ENCODE measurements around the gene COPG1.
A peak's percentile ranks its signal among the peaks of the same experiment; 100 is the strongest.

COPG1 gene

GRCh38 chr3:129277829-129278271, 28.4 kb downstream of the COPG1 start:
- Histone ChIP-seq H3K9ac (ENCODE audit: low read length in 5 of 5) (peak overlapping the region; percentile 80 to 93 (median 90)), H3K27me3 (ENCODE audit: control insufficient read depth in 5 of 5, insufficient read depth in 4 of 5, low read length in 5 of 5) (no peaks in the 10 kb centered on the region), H3K27ac (ENCODE audit: low read depth, low read length) (peak overlapping the region; percentile 98), H3K4me3 (ENCODE audit: low read depth in 1 of 5, low read length in 5 of 5) (peak overlapping the region; percentile 79 to 91 (median 89)), H3K9me3 (ENCODE audit: control insufficient read depth in 5 of 5, low read length in 5 of 5) (no peaks in the 10 kb centered on the region), H3K4me1 (ENCODE audit: control insufficient read depth in 5 of 5, insufficient read depth in 5 of 5, low read length in 5 of 5) (peaks cover 5 to 39% (median 35%) of the 10 kb centered on the region in 5 donors), H3K36me3 (ENCODE audit: control insufficient read depth in 5 of 5, insufficient read depth in 5 of 5, low read length in 5 of 5) (peaks cover 22 to 46% (median 44%) of the 10 kb centered on the region in 5 donors)

GRCh38 chr3:129278439-129278965, 29.1 kb downstream of the COPG1 start, which contains the start of gene HMCES:
HMCES (plus strand) TSS chr3:129278870; CDS start chr3:129279733, 863 bp downstream.
- peak within 1 kb of the TSS; percentile 98 for H3K27ac ChIP-seq (ENCODE audit: low read depth, low read length)
- H3K36me3 ChIP-seq (ENCODE audit: control insufficient read depth in 5 of 5, insufficient read depth in 5 of 5, low read length in 5 of 5) = peaks cover 20 to 49% (median 39%) of the 10 kb centered on the region in 5 donors

GRCh38 chr3:129278966-129279906, 29.8 kb downstream of the COPG1 start:
- Histone ChIP-seq H3K4me1 (ENCODE audit: control insufficient read depth in 5 of 5, insufficient read depth in 5 of 5, low read length in 5 of 5) (peaks cover 5 to 53% (median 42%) of the 10 kb centered on the region in 5 donors), H3K4me3 (ENCODE audit: low read depth in 1 of 5, low read length in 5 of 5) (peak overlapping the region; percentile 89 to 97 (median 91)), H3K9ac (ENCODE audit: low read length in 5 of 5) (peak overlapping the region; percentile 89 to 96 (median 93)), H3K9me3 (ENCODE audit: control insufficient read depth in 5 of 5, low read length in 5 of 5) (no peaks in the 10 kb centered on the region), H3K27me3 (ENCODE audit: control insufficient read depth in 5 of 5, insufficient read depth in 4 of 5, low read length in 5 of 5) (no peaks in the 10 kb centered on the region), H3K27ac (ENCODE audit: low read depth, low read length) (peak overlapping the region; percentile 98), H3K36me3 (ENCODE audit: control insufficient read depth in 5 of 5, insufficient read depth in 5 of 5, low read length in 5 of 5) (peaks cover 17 to 44% (median 34%) of the 10 kb centered on the region in 5 donors)

More at GRCh38 chr3:129278439-129278965, 29.1 kb downstream of the COPG1 start, which contains the start of gene HMCES:
- Histone ChIP-seq H3K4me1 (ENCODE audit: control insufficient read depth in 5 of 5, insufficient read depth in 5 of 5, low read length in 5 of 5) (peaks cover 5 to 46% (median 39%) of the 10 kb centered on the region in 5 donors), H3K9ac (ENCODE audit: low read length in 5 of 5) (peak within 1 kb of the TSS; percentile 89 to 96 (median 93)), H3K27me3 (ENCODE audit: control insufficient read depth in 5 of 5, insufficient read depth in 4 of 5, low read length in 5 of 5) (no peaks in the 10 kb centered on the region), H3K4me3 (ENCODE audit: low read depth in 1 of 5, low read length in 5 of 5) (peak within 1 kb of the TSS; percentile 89 to 97 (median 91)), H3K9me3 (ENCODE audit: control insufficient read depth in 5 of 5, low read length in 5 of 5) (no peaks in the 10 kb centered on the region)

GRCh38 chr3:129280183-129280582, 30.8 kb downstream of the COPG1 start:
- H3K9ac ChIP-seq (ENCODE audit: low read length in 5 of 5) = peak overlapping the region in 4 of 5 donors; percentile 89 to 96 (median 93)
- no peaks in the 10 kb centered on the region for H3K9me3 ChIP-seq (ENCODE audit: control insufficient read depth in 5 of 5, low read length in 5 of 5)
- H3K27ac ChIP-seq (ENCODE audit: low read depth, low read length) = peak overlapping the region; percentile 98
- peaks cover 11 to 35% (median 24%) of the 10 kb centered on the region in 5 donors for H3K36me3 ChIP-seq (ENCODE audit: control insufficient read depth in 5 of 5, insufficient read depth in 5 of 5, low read length in 5 of 5)
- peak overlapping the region; percentile 89 to 97 (median 91) for H3K4me3 ChIP-seq (ENCODE audit: low read depth in 1 of 5, low read length in 5 of 5)
- H3K4me1 ChIP-seq (ENCODE audit: control insufficient read depth in 5 of 5, insufficient read depth in 5 of 5, low read length in 5 of 5) = peaks cover 5 to 54% (median 42%) of the 10 kb centered on the region in 5 donors
- H3K27me3 ChIP-seq (ENCODE audit: control insufficient read depth in 5 of 5, insufficient read depth in 4 of 5, low read length in 5 of 5) = no peaks in the 10 kb centered on the region

GRCh38 chr3:129281726-129282125, 32.3 kb downstream of the COPG1 start:
- peaks cover 0 to 21% (median 10%) of the 10 kb centered on the region in 5 donors for H3K36me3 ChIP-seq (ENCODE audit: control insufficient read depth in 5 of 5, insufficient read depth in 5 of 5, low read length in 5 of 5)
- no peaks in the 10 kb centered on the region for H3K9me3 ChIP-seq (ENCODE audit: control insufficient read depth in 5 of 5, low read length in 5 of 5)
- no peak overlapping the region for H3K4me3 ChIP-seq (ENCODE audit: low read depth in 1 of 5, low read length in 5 of 5)
- peak overlapping the region; percentile 80 for H3K27ac ChIP-seq (ENCODE audit: low read depth, low read length)
- H3K9ac ChIP-seq (ENCODE audit: low read length in 5 of 5) = no peak overlapping the region
- H3K4me1 ChIP-seq (ENCODE audit: control insufficient read depth in 5 of 5, insufficient read depth in 5 of 5, low read length in 5 of 5) = peaks cover 5 to 60% (median 42%) of the 10 kb centered on the region in 5 donors
- H3K27me3 ChIP-seq (ENCODE audit: control insufficient read depth in 5 of 5, insufficient read depth in 4 of 5, low read length in 5 of 5) = no peaks in the 10 kb centered on the region

GRCh38 chr3:129282727-129283327, 33.4 kb downstream of the COPG1 start:
- H3K4me1 ChIP-seq (ENCODE audit: control insufficient read depth in 5 of 5, insufficient read depth in 5 of 5, low read length in 5 of 5) = peaks cover 2 to 54% (median 38%) of the 10 kb centered on the region in 5 donors
- peak overlapping the region in 1 of 5 donors; percentile 27 for H3K9ac ChIP-seq (ENCODE audit: low read length in 5 of 5)
- peaks cover 0 to 15% (median 4%) of the 10 kb centered on the region in 5 donors for H3K36me3 ChIP-seq (ENCODE audit: control insufficient read depth in 5 of 5, insufficient read depth in 5 of 5, low read length in 5 of 5)
- no peaks in the 10 kb centered on the region for H3K9me3 ChIP-seq (ENCODE audit: control insufficient read depth in 5 of 5, low read length in 5 of 5)
- peak overlapping the region; percentile 80 for H3K27ac ChIP-seq (ENCODE audit: low read depth, low read length)
- H3K4me3 ChIP-seq (ENCODE audit: low read depth in 1 of 5, low read length in 5 of 5) = no peak overlapping the region
- no peaks in the 10 kb centered on the region for H3K27me3 ChIP-seq (ENCODE audit: control insufficient read depth in 5 of 5, insufficient read depth in 4 of 5, low read length in 5 of 5)

- peak overlapping the region; percentile 41 for H3K27ac ChIP-seq (ENCODE audit: low read depth, low read length)
- no peak overlapping the region for H3K9ac ChIP-seq (ENCODE audit: low read length in 5 of 5)
- H3K36me3 ChIP-seq (ENCODE audit: control insufficient read depth in 5 of 5, insufficient read depth in 5 of 5, low read length in 5 of 5) = peaks cover 4 to 36% (median 24%) of the 10 kb centered on the region in 5 donors
- H3K9me3 ChIP-seq (ENCODE audit: control insufficient read depth in 5 of 5, low read length in 5 of 5) = no peaks in the 10 kb centered on the region
- no peaks in the 10 kb centered on the region for H3K27me3 ChIP-seq (ENCODE audit: control insufficient read depth in 5 of 5, insufficient read depth in 4 of 5, low read length in 5 of 5)
- H3K4me1 ChIP-seq (ENCODE audit: control insufficient read depth in 5 of 5, insufficient read depth in 5 of 5, low read length in 5 of 5) = peaks cover 0 to 31% (median 16%) of the 10 kb centered on the region in 5 donors
- H3K4me3 ChIP-seq (ENCODE audit: low read depth in 1 of 5, low read length in 5 of 5) = no peak overlapping the region
These were observed 36.7 kb downstream of the COPG1 start for GRCh38 chr3:129286081-129286480.

- H3K9ac ChIP-seq (ENCODE audit: low read length in 5 of 5) = no peak overlapping the region
- no peak overlapping the region for H3K27ac ChIP-seq (ENCODE audit: low read depth, low read length)
- no peak overlapping the region for H3K4me3 ChIP-seq (ENCODE audit: low read depth in 1 of 5, low read length in 5 of 5)
- no peaks in the 10 kb centered on the region for H3K27me3 ChIP-seq (ENCODE audit: control insufficient read depth in 5 of 5, insufficient read depth in 4 of 5, low read length in 5 of 5)
- peaks cover 0 to 19% (median 5%) of the 10 kb centered on the region in 5 donors for H3K4me1 ChIP-seq (ENCODE audit: control insufficient read depth in 5 of 5, insufficient read depth in 5 of 5, low read length in 5 of 5)
- peaks cover 13 to 45% (median 39%) of the 10 kb centered on the region in 5 donors for H3K36me3 ChIP-seq (ENCODE audit: control insufficient read depth in 5 of 5, insufficient read depth in 5 of 5, low read length in 5 of 5)
- no peaks in the 10 kb centered on the region for H3K9me3 ChIP-seq (ENCODE audit: control insufficient read depth in 5 of 5, low read length in 5 of 5)
These were observed 39.0 kb downstream of the COPG1 start for GRCh38 chr3:129288446-129288845.

- peaks cover 13 to 45% (median 38%) of the 10 kb centered on the region in 5 donors for H3K36me3 ChIP-seq (ENCODE audit: control insufficient read depth in 5 of 5, insufficient read depth in 5 of 5, low read length in 5 of 5)
- H3K4me3 ChIP-seq (ENCODE audit: low read depth in 1 of 5, low read length in 5 of 5) = no peak overlapping the region
- no peaks in the 10 kb centered on the region for H3K9me3 ChIP-seq (ENCODE audit: control insufficient read depth in 5 of 5, low read length in 5 of 5)
- no peak overlapping the region for H3K27ac ChIP-seq (ENCODE audit: low read depth, low read length)
- no peaks in the 10 kb centered on the region for H3K27me3 ChIP-seq (ENCODE audit: control insufficient read depth in 5 of 5, insufficient read depth in 4 of 5, low read length in 5 of 5)
- no peak overlapping the region for H3K9ac ChIP-seq (ENCODE audit: low read length in 5 of 5)
- H3K4me1 ChIP-seq (ENCODE audit: control insufficient read depth in 5 of 5, insufficient read depth in 5 of 5, low read length in 5 of 5) = peaks cover 0 to 12% (median 0%) of the 10 kb centered on the region in 5 donors
These were observed 40.0 kb downstream of the COPG1 start for GRCh38 chr3:129289201-129289921.

All from subcutaneous abdominal adipose tissue (tissue), 5 donors.